ENCODE data around the gene GPR158. TPM values are rescaled to one million over a fixed set of nuclear protein-coding genes. Genes with fewer than 3 reads are reported as not detected.

GPR158 gene
- total RNA-seq, 2 experiments from 2014 or later, result not detected

GRCh38 chr10:25504306-25504705 is 329.5 kb downstream of the GPR158 start:
- Histone ChIP-seq H3K27ac (ENCODE audit: low read depth, low read length, poor library complexity, severe bottlenecking) (no peak overlapping the region), H3K36me3 (ENCODE audit: insufficient read depth, low read length) (no peaks in the 10 kb centered on the region), H3K4me1 (ENCODE audit: insufficient read depth, low read length, poor library complexity, severe bottlenecking) (no peaks in the 10 kb centered on the region), H3K4me3 (ENCODE audit: low read depth, low read length, poor library complexity, severe bottlenecking) (no peak overlapping the region), H2AFZ (ENCODE audit: low read length) (no peak overlapping the region), H3K9me2 (ENCODE audit: insufficient read depth, low read length) (no peaks in the 10 kb centered on the region), H3K79me2 (ENCODE audit: insufficient read depth, low read depth, low read length) (no peaks in the 10 kb centered on the region), H3K4me2 (ENCODE audit: low read length) (no peak overlapping the region), H3K9me3 (ENCODE audit: low read length) (no peaks in the 10 kb centered on the region), H4K20me1 (ENCODE audit: insufficient read depth, low read length) (no peaks in the 10 kb centered on the region)
- no TSS peak for BruUV-seq (replicated peaks)
- POLR2A ChIA-PET, result no interaction called here
- TF ChIP-seq CTCF (conservative IDR thresholded peaks at IDR 0.05; ENCODE audit: low read length), result no peak
- no peak for TF ChIP-seq EZH2phosphoT487 (IDR thresholded peaks at IDR 0.05; ENCODE audit: borderline replicate concordance, low read depth, low read length)
- no peak for DNase-seq (ENCODE audit: low spot score)
- CTCF ChIA-PET (ENCODE audit: unreplicated experiment), result no interaction called here
- intact Hi-C loops (cut with micrococcal nuclease; ENCODE audit: unreplicated experiment), result no loop called here

DNA sequence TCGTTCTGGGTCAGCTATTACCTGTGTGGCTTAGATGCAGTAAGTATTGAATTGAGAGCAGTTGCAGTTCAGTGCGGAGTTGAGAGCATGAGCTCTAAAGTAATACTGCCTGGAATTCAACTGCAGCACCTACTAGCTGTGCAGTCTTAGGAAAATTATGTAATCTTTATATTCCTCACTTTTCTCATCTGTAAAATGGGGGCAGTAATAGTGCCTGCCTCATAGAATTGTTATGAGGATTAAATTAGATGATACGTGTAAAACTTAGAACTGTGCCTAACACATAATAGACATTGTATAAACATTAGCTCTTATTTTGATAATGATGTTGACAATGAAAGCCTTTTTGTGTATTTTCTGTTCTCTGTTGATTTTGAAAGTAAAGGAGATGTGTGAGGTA is 330.0 kb downstream of the GPR158 start:
- intact Hi-C loops (cut with micrococcal nuclease; ENCODE audit: unreplicated experiment), result no loop called here
- Histone ChIP-seq H3K4me2 (ENCODE audit: low read length) (no peak overlapping the region), H2AFZ (ENCODE audit: low read length) (no peak overlapping the region), H3K9me3 (ENCODE audit: low read length) (no peaks in the 10 kb centered on the region), H3K4me1 (ENCODE audit: insufficient read depth, low read length, poor library complexity, severe bottlenecking) (no peaks in the 10 kb centered on the region), H3K4me3 (ENCODE audit: low read depth, low read length, poor library complexity, severe bottlenecking) (no peak overlapping the region), H3K36me3 (ENCODE audit: insufficient read depth, low read length) (no peaks in the 10 kb centered on the region), H3K79me2 (ENCODE audit: insufficient read depth, low read depth, low read length) (no peaks in the 10 kb centered on the region), H3K27ac (ENCODE audit: low read depth, low read length, poor library complexity, severe bottlenecking) (no peak overlapping the region), H4K20me1 (ENCODE audit: insufficient read depth, low read length) (no peaks in the 10 kb centered on the region), H3K9me2 (ENCODE audit: insufficient read depth, low read length) (no peaks in the 10 kb centered on the region)
- no peak for DNase-seq (ENCODE audit: low spot score)
- no TSS peak for BruUV-seq (replicated peaks)
- CTCF ChIA-PET (ENCODE audit: unreplicated experiment), result no interaction called here
- POLR2A ChIA-PET, result no interaction called here
- no peak for TF ChIP-seq CTCF (conservative IDR thresholded peaks at IDR 0.05; ENCODE audit: low read length)
- no peak for TF ChIP-seq EZH2phosphoT487 (IDR thresholded peaks at IDR 0.05; ENCODE audit: borderline replicate concordance, low read depth, low read length)

- H2AFZ ChIP-seq (ENCODE audit: low read length), result no peak overlapping the region
- intact Hi-C loops (cut with micrococcal nuclease; ENCODE audit: unreplicated experiment), result no loop called here
- H3K9me2 ChIP-seq (ENCODE audit: insufficient read depth, low read length), result no peaks in the 10 kb centered on the region
- H3K79me2 ChIP-seq (ENCODE audit: insufficient read depth, low read depth, low read length), result no peaks in the 10 kb centered on the region
- H3K4me1 ChIP-seq (ENCODE audit: insufficient read depth, low read length, poor library complexity, severe bottlenecking), result no peaks in the 10 kb centered on the region
- H3K36me3 ChIP-seq (ENCODE audit: insufficient read depth, low read length), result no peaks in the 10 kb centered on the region
- no peak overlapping the region for H3K4me2 ChIP-seq (ENCODE audit: low read length)
- no peaks in the 10 kb centered on the region for H3K9me3 ChIP-seq (ENCODE audit: low read length)
- no TSS peak for BruUV-seq (replicated peaks)
- no peak overlapping the region for H3K4me3 ChIP-seq (ENCODE audit: low read depth, low read length, poor library complexity, severe bottlenecking)
- ChIA-PET CTCF (ENCODE audit: unreplicated experiment) (no interaction called here), POLR2A (no interaction called here)
- no peak for DNase-seq (ENCODE audit: low spot score)
- H4K20me1 ChIP-seq (ENCODE audit: insufficient read depth, low read length), result no peaks in the 10 kb centered on the region
- no peak for TF ChIP-seq EZH2phosphoT487 (IDR thresholded peaks at IDR 0.05; ENCODE audit: borderline replicate concordance, low read depth, low read length)
- TF ChIP-seq CTCF (conservative IDR thresholded peaks at IDR 0.05; ENCODE audit: low read length), result no peak
- H3K27ac ChIP-seq (ENCODE audit: low read depth, low read length, poor library complexity, severe bottlenecking), result no peak overlapping the region
These were observed 330.7 kb downstream of the GPR158 start for GRCh38 chr10:25505466-25505865.

Measured in OCI-LY7 (cell line).